ENCODE measurements around the gene ADIPOR2. TPM values are rescaled to one million over a fixed set of nuclear protein-coding genes. Genes with fewer than 3 reads are reported as not detected.
"Not testable (repeated sequence)": the region's sequence is repeated elsewhere in the genome, so short reads cannot be mapped to it uniquely, and the experiment has no call there.

Gene ADIPOR2
- total RNA-seq, 2 experiments from 2014 or later: 24.7 to 51.1 TPM

- no TSS peak for BruUV-seq (replicated peaks)
- intact Hi-C loops (cut with micrococcal nuclease; ENCODE audit: unreplicated experiment): no loop called here
- Histone ChIP-seq H3K27ac (ENCODE audit: low read depth, low read length, poor library complexity, severe bottlenecking) (no peak overlapping the region), H3K79me2 (ENCODE audit: insufficient read depth, low read depth, low read length) (peaks cover 73% of the 10 kb centered on the region; the same call in 1 of the 2 replicates), H3K4me1 (ENCODE audit: insufficient read depth, low read length, poor library complexity, severe bottlenecking) (no peaks in the 10 kb centered on the region), H4K20me1 (ENCODE audit: insufficient read depth, low read length) (0 out of 2 replicates have a peak, but pooled peaks cover 7% of the 10 kb centered on the region), H3K36me3 (ENCODE audit: insufficient read depth, low read length) (peaks cover 32% of the 10 kb centered on the region), H3K9me2 (ENCODE audit: insufficient read depth, low read length) (no peaks in the 10 kb centered on the region), H3K9me3 (ENCODE audit: low read length) (peaks cover 7% of the 10 kb centered on the region; the same call in 1 of the 2 replicates), H3K4me3 (ENCODE audit: low read depth, low read length, poor library complexity, severe bottlenecking) (no peak overlapping the region), H2AFZ (ENCODE audit: low read length) (no peak overlapping the region), H3K4me2 (ENCODE audit: low read length) (no peak overlapping the region)
- DNase-seq (ENCODE audit: low spot score): no peak
- TF ChIP-seq CTCF (conservative IDR thresholded peaks at IDR 0.05; ENCODE audit: low read length): no peak
- TF ChIP-seq EZH2phosphoT487 (IDR thresholded peaks at IDR 0.05; ENCODE audit: borderline replicate concordance, low read depth, low read length): no peak
- ChIA-PET CTCF (ENCODE audit: unreplicated experiment) (no interaction called here), POLR2A (interaction anchor here (0.7 to 1.4 kb wide), 2 partner anchors 9 to 32 kb away, joined by 3 to 5 read pairs; no protein-coding TSS in a partner anchor)
Observed at GRCh38 chr12:1728824-1729223, 38.0 kb downstream of the ADIPOR2 start.

GRCh38 chr12:1731019-1731687 lies 40.3 kb downstream of the ADIPOR2 start:
- peaks cover 57% of the 10 kb centered on the region; the same call in 1 of the 2 replicates for H3K79me2 ChIP-seq (ENCODE audit: insufficient read depth, low read depth, low read length)
- H3K9me3 ChIP-seq (ENCODE audit: low read length): no peaks in the 10 kb centered on the region
- no peak for DNase-seq (ENCODE audit: low spot score)
- POLR2A ChIA-PET: interaction anchor here (0.5 kb wide), 2 partner anchors 29 to 101 kb away, joined by 3 read pairs; no protein-coding TSS in a partner anchor
- no peak overlapping the region for H3K4me3 ChIP-seq (ENCODE audit: low read depth, low read length, poor library complexity, severe bottlenecking)
- H3K36me3 ChIP-seq (ENCODE audit: insufficient read depth, low read length): peaks cover 19% of the 10 kb centered on the region
- no peaks in the 10 kb centered on the region for H3K4me1 ChIP-seq (ENCODE audit: insufficient read depth, low read length, poor library complexity, severe bottlenecking)
- H3K9me2 ChIP-seq (ENCODE audit: insufficient read depth, low read length): no peaks in the 10 kb centered on the region
- H2AFZ ChIP-seq (ENCODE audit: low read length): no peak overlapping the region
- no peak overlapping the region for H3K27ac ChIP-seq (ENCODE audit: low read depth, low read length, poor library complexity, severe bottlenecking)
- no TSS peak for BruUV-seq (replicated peaks)
- H3K4me2 ChIP-seq (ENCODE audit: low read length): no peak overlapping the region
- CTCF ChIA-PET (ENCODE audit: unreplicated experiment): no interaction called here
- TF ChIP-seq EZH2phosphoT487 (IDR thresholded peaks at IDR 0.05; ENCODE audit: borderline replicate concordance, low read depth, low read length): no peak
- no peak for TF ChIP-seq CTCF (conservative IDR thresholded peaks at IDR 0.05; ENCODE audit: low read length)
- 0 out of 2 replicates have a peak, but pooled peaks cover 7% of the 10 kb centered on the region for H4K20me1 ChIP-seq (ENCODE audit: insufficient read depth, low read length)
- intact Hi-C loops (cut with micrococcal nuclease; ENCODE audit: unreplicated experiment): no loop called here

GRCh38 chr12:1731688-1732078 lies 40.8 kb downstream of the ADIPOR2 start:
- H3K9me2 ChIP-seq (ENCODE audit: insufficient read depth, low read length); H3K9me3 ChIP-seq (ENCODE audit: low read length); CTCF ChIA-PET (ENCODE audit: unreplicated experiment); H2AFZ ChIP-seq (ENCODE audit: low read length); POLR2A ChIA-PET; H3K4me3 ChIP-seq (ENCODE audit: low read depth, low read length, poor library complexity, severe bottlenecking); BruUV-seq (replicated peaks); H4K20me1 ChIP-seq (ENCODE audit: insufficient read depth, low read length); H3K27ac ChIP-seq (ENCODE audit: low read depth, low read length, poor library complexity, severe bottlenecking); H3K4me1 ChIP-seq (ENCODE audit: insufficient read depth, low read length, poor library complexity, severe bottlenecking); H3K4me2 ChIP-seq (ENCODE audit: low read length); intact Hi-C loops (cut with micrococcal nuclease; ENCODE audit: unreplicated experiment); DNase-seq (ENCODE audit: low spot score): not testable (repeated sequence)
- Histone ChIP-seq H3K36me3 (ENCODE audit: insufficient read depth, low read length) (peaks cover 19% of the 10 kb centered on the region), H3K79me2 (ENCODE audit: insufficient read depth, low read depth, low read length) (peaks cover 54% of the 10 kb centered on the region)
